ENCODE measurements around the gene ITPR1.

- no peak for TF ChIP-seq SP1 (IDR thresholded peaks at IDR 0.05)
- no peak for TF ChIP-seq JUND (IDR thresholded peaks at IDR 0.05)
- TF ChIP-seq MAX (IDR thresholded peaks at IDR 0.05) = no peak
- no peak for TF ChIP-seq RAD21 (IDR thresholded peaks at IDR 0.05)
- no peak for TF ChIP-seq CTCF (IDR thresholded peaks at IDR 0.05; ENCODE audit: low read depth, low read length, missing input control)
Observed at GRCh38 chr3:4504340-4505261, 11.5 kb downstream of the ITPR1 start.
